ENCODE data around the gene VPS4B. TPM values are rescaled to one million over a fixed set of nuclear protein-coding genes. Genes with fewer than 3 reads are reported as not detected.

VPS4B gene
- polyA plus RNA-seq, 1 donor from 2014 or later, result 30.5 TPM

- H3K9ac ChIP-seq (ENCODE audit: low read length), result no peak overlapping the region
- H4K20me1 ChIP-seq (ENCODE audit: insufficient read depth), result no peaks in the 10 kb centered on the region
- H3K27ac ChIP-seq (ENCODE audit: low read length), result no peak overlapping the region
- H3K4me2 ChIP-seq (ENCODE audit: low read length), result no peak overlapping the region
- peaks cover 22% of the 10 kb centered on the region for H3K79me2 ChIP-seq (replicated peaks; ENCODE audit: insufficient read depth, low read length)
- no peak overlapping the region for H2AFZ ChIP-seq (ENCODE audit: low read depth, low read length)
- H3K27me3 ChIP-seq (ENCODE audit: insufficient read depth, low read depth, low read length), result no peaks in the 10 kb centered on the region
- TF ChIP-seq POLR2AphosphoS5 (IDR thresholded peaks at IDR 0.05) (no peak), REST (IDR thresholded peaks at IDR 0.05; ENCODE audit: borderline replicate concordance) (no peak), TAF1 (IDR thresholded peaks at IDR 0.05; ENCODE audit: low read depth) (no peak), CTCF (IDR thresholded peaks at IDR 0.05; ENCODE audit: poor library complexity, severe bottlenecking) (no peak), EP300 (conservative IDR thresholded peaks at IDR 0.05; ENCODE audit: poor library complexity, severe bottlenecking) (no peak), RAD21 (conservative IDR thresholded peaks at IDR 0.05) (no peak), EZH2 (IDR thresholded peaks at IDR 0.05; ENCODE audit: borderline replicate concordance, insufficient read depth, low read length, poor library complexity, severe bottlenecking) (no peak), MXI1 (conservative IDR thresholded peaks at IDR 0.05; ENCODE audit: poor library complexity, severe bottlenecking) (no peak), SMC3 (conservative IDR thresholded peaks at IDR 0.05; ENCODE audit: poor library complexity) (no peak)
- no peak overlapping the region for H3K4me3 ChIP-seq (ENCODE audit: low read length)
- H3K9me2 ChIP-seq (ENCODE audit: insufficient read depth, low read length), result no peaks in the 10 kb centered on the region
- no peaks in the 10 kb centered on the region for H3F3A ChIP-seq (ENCODE audit: insufficient read depth, low read length, poor library complexity, severe bottlenecking)
- no peaks in the 10 kb centered on the region for H3K36me3 ChIP-seq (ENCODE audit: insufficient read depth, low read length)
- H3K9me3 ChIP-seq (ENCODE audit: low read length), result no peaks in the 10 kb centered on the region
These were observed 13.0 kb downstream of the VPS4B start for GRCh38 chr18:63409301-63409700.

- Histone ChIP-seq H4K20me1 (ENCODE audit: insufficient read depth) (no peaks in the 10 kb centered on the region), H3K9me3 (ENCODE audit: low read length) (no peaks in the 10 kb centered on the region), H3K36me3 (ENCODE audit: insufficient read depth, low read length) (peaks cover 3% of the 10 kb centered on the region), H3K27ac (ENCODE audit: low read length) (no peak overlapping the region), H3K4me3 (ENCODE audit: low read length) (no peak overlapping the region), H3K4me2 (ENCODE audit: low read length) (no peak overlapping the region), H3K9ac (ENCODE audit: low read length) (no peak overlapping the region), H3K79me2 (replicated peaks; ENCODE audit: insufficient read depth, low read length) (peaks cover 12% of the 10 kb centered on the region), H3K27me3 (ENCODE audit: insufficient read depth, low read depth, low read length) (no peaks in the 10 kb centered on the region), H3K9me2 (ENCODE audit: insufficient read depth, low read length) (no peaks in the 10 kb centered on the region), H3F3A (ENCODE audit: insufficient read depth, low read length, poor library complexity, severe bottlenecking) (no peaks in the 10 kb centered on the region), H2AFZ (ENCODE audit: low read depth, low read length) (no peak overlapping the region)
- no peak for TF ChIP-seq TAF1 (IDR thresholded peaks at IDR 0.05; ENCODE audit: low read depth)
- no peak for TF ChIP-seq POLR2AphosphoS5 (IDR thresholded peaks at IDR 0.05)
- TF ChIP-seq EZH2 (IDR thresholded peaks at IDR 0.05; ENCODE audit: borderline replicate concordance, insufficient read depth, low read length, poor library complexity, severe bottlenecking), result no peak
- TF ChIP-seq REST (IDR thresholded peaks at IDR 0.05; ENCODE audit: borderline replicate concordance), result no peak
- no peak for TF ChIP-seq EP300 (conservative IDR thresholded peaks at IDR 0.05; ENCODE audit: poor library complexity, severe bottlenecking)
- TF ChIP-seq RAD21 (conservative IDR thresholded peaks at IDR 0.05), result no peak
- TF ChIP-seq SMC3 (conservative IDR thresholded peaks at IDR 0.05; ENCODE audit: poor library complexity), result no peak
- TF ChIP-seq MXI1 (conservative IDR thresholded peaks at IDR 0.05; ENCODE audit: poor library complexity, severe bottlenecking), result no peak
- TF ChIP-seq CTCF (IDR thresholded peaks at IDR 0.05; ENCODE audit: poor library complexity, severe bottlenecking), result no peak
These were observed 14.5 kb downstream of the VPS4B start for GRCh38 chr18:63407734-63408133.

Measured in neural cell (in vitro differentiated cells).